Hepatocyte (in vitro differentiated cells): ENCODE results near the gene AMIGO1.

Experiments used
- CTCF ChIP-seq: fragments of 200-600 bp; sonication (generic); IDR thresholded peaks from 2 replicates; pipeline ENCODE4 v1.5.1; 2016; ENCODE audit warnings: antibody characterized with exemption, mild to moderate bottlenecking; ENCODE audit not compliant: poor library complexity
- EZH2 ChIP-seq: fragments of 200-600 bp; sonication (generic); IDR thresholded peaks from 2 replicates; pipeline ENCODE4 v1.6.1; 2016; ENCODE audit warnings: antibody characterized with exemption, mild to moderate bottlenecking, borderline replicate concordance
- EZH2phosphoT487 ChIP-seq: fragments of 200-600 bp; sonication (generic); IDR thresholded peaks from one replicate; pipeline ENCODE4 v1.6.1; 2018; ENCODE audit warnings: antibody characterized with exemption, mild to moderate bottlenecking, low read depth, moderate library complexity; ENCODE audit not compliant: unreplicated experiment, severe bottlenecking

DNA sequence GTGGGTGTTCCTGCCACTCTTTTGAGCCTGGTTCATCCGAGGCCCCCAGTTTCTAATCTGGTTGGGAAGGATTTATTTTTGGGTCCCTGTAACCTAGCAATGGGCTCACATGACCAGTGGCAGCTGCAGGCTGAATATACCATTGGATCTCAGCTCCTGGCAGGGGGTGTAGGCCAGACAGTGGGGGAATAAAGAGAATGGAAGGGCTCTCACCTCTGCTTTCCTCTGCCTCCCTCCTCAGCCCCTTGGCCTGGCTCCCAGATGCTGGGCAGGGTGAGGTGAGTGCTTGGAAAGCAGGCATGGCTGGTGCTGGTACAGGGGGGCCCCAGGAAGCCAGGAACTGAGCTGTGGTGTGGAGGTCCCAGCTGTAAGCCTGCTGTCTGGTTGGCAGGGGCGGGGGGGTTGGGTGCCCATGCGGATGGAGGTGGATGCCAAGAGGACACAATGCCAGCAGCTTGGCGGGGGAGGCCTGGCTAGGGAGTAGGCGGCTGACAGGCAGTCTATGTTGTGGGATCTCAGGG is 26.5 kb upstream of the AMIGO1 start:
- TF ChIP-seq CTCF (no peak), EZH2phosphoT487 (no peak), EZH2 (no peak)
